GM21447 (cell line): ENCODE data around the gene IL10RA.
"Not testable (repeated sequence)": the region's sequence is repeated elsewhere in the genome, so short reads cannot be mapped to it uniquely, and the experiment has no call there.

Source experiments
- ATAC-seq: cut with Tn5 transposase; IDR thresholded peaks from one replicate; pipeline ENCODE4 v1.9.1; 2021; ENCODE audit not compliant: unreplicated experiment

IL10RA gene

GRCh38 chr11:117961896-117962295 is 24.3 kb upstream of the IL10RA start:
- no peak for ATAC-seq

- no peak for ATAC-seq
These were observed 23.4 kb upstream of the IL10RA start for GRCh38 chr11:117962826-117963225.

- no peak for ATAC-seq
These were observed 19.3 kb upstream of the IL10RA start for GRCh38 chr11:117966908-117967307.

- no peak for ATAC-seq
These were observed 16.8 kb upstream of the IL10RA start for GRCh38 chr11:117969160-117969991.

- ATAC-seq = no peak
These were observed 15.7 kb upstream of the IL10RA start for GRCh38 chr11:117970400-117971024.

GRCh38 chr11:117972044-117972443 is 14.2 kb upstream of the IL10RA start:
- no peak for ATAC-seq

- ATAC-seq = no peak
These were observed 13.3 kb upstream of the IL10RA start for GRCh38 chr11:117972629-117973502.

GRCh38 chr11:117973503-117973860 is 12.7 kb upstream of the IL10RA start:
- no peak for ATAC-seq

GRCh38 chr11:117976445-117976844 is 9.7 kb upstream of the IL10RA start:
- no peak for ATAC-seq

GRCh38 chr11:117977029-117977428 is 9.2 kb upstream of the IL10RA start:
- ATAC-seq = no peak

GRCh38 chr11:117977612-117978264 is 8.5 kb upstream of the IL10RA start:
- not testable (repeated sequence) for ATAC-seq

- ATAC-seq = not testable (repeated sequence)
These were observed 7.8 kb upstream of the IL10RA start for GRCh38 chr11:117978291-117978910.

- ATAC-seq = no peak
These were observed 7.2 kb upstream of the IL10RA start for GRCh38 chr11:117978991-117979390.

GRCh38 chr11:117979481-117980211 is 6.5 kb upstream of the IL10RA start:
- peak; percentile 76 for ATAC-seq

- ATAC-seq = no peak
These were observed 5.9 kb upstream of the IL10RA start for GRCh38 chr11:117980280-117980679.

- ATAC-seq = no peak
These were observed 5.5 kb upstream of the IL10RA start for GRCh38 chr11:117980720-117981119.

- ATAC-seq = no peak
These were observed 3.1 kb upstream of the IL10RA start for GRCh38 chr11:117983163-117983475.

- ATAC-seq = no peak
These were observed 1.7 kb upstream of the IL10RA start for GRCh38 chr11:117984476-117984875.

GRCh38 chr11:117986981-117987574 is 884 bp downstream of the IL10RA start:
- ATAC-seq = peak; percentile 50
